GM19193 (cell line): ENCODE data around the gene SLC38A6.

Experiments used
- POLR2A ChIP-seq: IDR thresholded peaks from 4 replicates; pipeline ENCODE4 v1.6.1; 2011; ENCODE audit not compliant: insufficient read depth, insufficient read length; ENCODE audit errors: extremely low read depth

The SLC38A6 gene

GRCh38 chr14:61026526-61026925, 45.5 kb downstream of the SLC38A6 start:
- no peak for TF ChIP-seq POLR2A

GRCh38 chr14:61031026-61031425, 50.0 kb downstream of the SLC38A6 start:
- no peak for TF ChIP-seq POLR2A

- no peak for TF ChIP-seq POLR2A
Observed at GRCh38 chr14:61033054-61033453, 52.0 kb downstream of the SLC38A6 start.

- TF ChIP-seq POLR2A, result no peak
Observed at GRCh38 chr14:61033855-61034254, 52.8 kb downstream of the SLC38A6 start.

GRCh38 chr14:61034416-61035120, 53.5 kb downstream of the SLC38A6 start:
- TF ChIP-seq POLR2A, result no peak

GRCh38 chr14:61037215-61037614, 56.2 kb downstream of the SLC38A6 start:
- TF ChIP-seq POLR2A, result no peak

- TF ChIP-seq POLR2A, result no peak
Observed at GRCh38 chr14:61041704-61042103, 60.7 kb downstream of the SLC38A6 start.

- no peak for TF ChIP-seq POLR2A
Observed at GRCh38 chr14:61042220-61042619, 61.2 kb downstream of the SLC38A6 start.

GRCh38 chr14:61043506-61043905, 62.5 kb downstream of the SLC38A6 start:
- no peak for TF ChIP-seq POLR2A

- TF ChIP-seq POLR2A, result no peak
Observed at GRCh38 chr14:61047021-61047420, 66.0 kb downstream of the SLC38A6 start.

GRCh38 chr14:61048640-61049039, 67.6 kb downstream of the SLC38A6 start:
- TF ChIP-seq POLR2A, result no peak

- TF ChIP-seq POLR2A, result no peak
Observed at GRCh38 chr14:61050417-61050816, 69.4 kb downstream of the SLC38A6 start.

GRCh38 chr14:61051051-61051450, 70.0 kb downstream of the SLC38A6 start:
- TF ChIP-seq POLR2A, result no peak

- TF ChIP-seq POLR2A, result no peak
Observed at GRCh38 chr14:61051621-61052020, 70.6 kb downstream of the SLC38A6 start.

- TF ChIP-seq POLR2A, result no peak
Observed at GRCh38 chr14:61063461-61063860, 82.4 kb downstream of the SLC38A6 start.

GRCh38 chr14:61064210-61064609, 83.2 kb downstream of the SLC38A6 start:
- TF ChIP-seq POLR2A, result no peak

- TF ChIP-seq POLR2A, result no peak
Observed at GRCh38 chr14:61064856-61065255, 83.8 kb downstream of the SLC38A6 start.
